GM10266 (cell line): Measurements from ENCODE around the gene PPBP.

ENCODE experiments used
- DNase-seq: peaks from one replicate; pipeline ENCODE4 v3.0.0; 2012; ENCODE audit errors: extremely low spot score
- TF ChIP-seq, protein P1 (sequence below): IDR thresholded peaks from 2 replicates; pipeline ENCODE4 v1.5.1; 2012; ENCODE audit warnings: mild to moderate bottlenecking, low read depth; ENCODE audit not compliant: control insufficient read depth, insufficient read depth; ENCODE audit errors: missing control alignments

Gene PPBP

DNA sequence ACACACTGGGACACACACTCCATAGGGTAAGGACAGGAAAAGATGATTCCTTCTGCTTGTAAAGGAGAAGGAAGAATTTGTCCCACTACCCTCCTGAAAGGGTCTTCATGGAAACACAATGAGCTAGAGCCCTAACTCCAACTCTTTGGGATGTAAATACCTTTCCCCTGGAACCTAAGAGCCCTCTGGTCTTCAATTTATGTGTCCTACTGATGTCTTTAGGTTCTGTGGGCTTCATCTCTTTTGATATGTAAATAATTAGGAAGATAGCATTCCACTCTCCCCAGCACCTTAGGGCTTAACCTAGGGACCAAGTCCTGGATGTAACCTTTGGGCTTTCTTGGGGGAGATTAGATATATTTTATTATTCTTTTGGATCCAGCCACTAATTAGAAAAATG lies 44.4 kb downstream of the PPBP start:
- TF ChIP-seq, protein P1, sequence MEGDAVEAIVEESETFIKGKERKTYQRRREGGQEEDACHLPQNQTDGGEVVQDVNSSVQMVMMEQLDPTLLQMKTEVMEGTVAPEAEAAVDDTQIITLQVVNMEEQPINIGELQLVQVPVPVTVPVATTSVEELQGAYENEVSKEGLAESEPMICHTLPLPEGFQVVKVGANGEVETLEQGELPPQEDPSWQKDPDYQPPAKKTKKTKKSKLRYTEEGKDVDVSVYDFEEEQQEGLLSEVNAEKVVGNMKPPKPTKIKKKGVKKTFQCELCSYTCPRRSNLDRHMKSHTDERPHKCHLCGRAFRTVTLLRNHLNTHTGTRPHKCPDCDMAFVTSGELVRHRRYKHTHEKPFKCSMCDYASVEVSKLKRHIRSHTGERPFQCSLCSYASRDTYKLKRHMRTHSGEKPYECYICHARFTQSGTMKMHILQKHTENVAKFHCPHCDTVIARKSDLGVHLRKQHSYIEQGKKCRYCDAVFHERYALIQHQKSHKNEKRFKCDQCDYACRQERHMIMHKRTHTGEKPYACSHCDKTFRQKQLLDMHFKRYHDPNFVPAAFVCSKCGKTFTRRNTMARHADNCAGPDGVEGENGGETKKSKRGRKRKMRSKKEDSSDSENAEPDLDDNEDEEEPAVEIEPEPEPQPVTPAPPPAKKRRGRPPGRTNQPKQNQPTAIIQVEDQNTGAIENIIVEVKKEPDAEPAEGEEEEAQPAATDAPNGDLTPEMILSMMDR = no peak
- DNase-seq = no peak

DNA sequence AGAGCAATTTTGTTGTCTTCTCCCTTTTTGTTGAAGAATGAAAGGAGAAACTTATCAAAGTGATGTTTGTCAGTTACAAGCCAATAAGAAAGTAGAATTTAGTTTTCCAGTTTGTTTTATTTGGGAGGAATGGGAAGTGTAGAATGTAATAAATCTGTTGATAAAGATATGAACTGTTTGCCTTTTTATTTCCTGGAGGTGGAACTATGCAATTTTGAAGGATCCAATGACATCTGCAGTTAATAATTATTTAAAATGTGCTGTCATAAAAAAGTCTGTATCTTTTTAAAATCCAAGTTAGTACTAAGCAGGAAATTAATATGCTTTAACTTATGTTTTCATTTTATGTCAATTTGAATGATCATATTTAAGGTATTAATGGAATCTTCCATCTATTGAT lies 51.0 kb downstream of the PPBP start:
- TF ChIP-seq, protein P1 = no peak

More for the DNA sequence above, 51.0 kb downstream of the PPBP start:
- DNase-seq = no peak
